Activated T-helper 1 cell treated with anti-CD3 and anti-CD28 coated beads, Interleukin-12 subunit alpha, Interleukin-12 subunit beta, Interleukin-2, Interleukin-4 antibody, amounts not matched to agents 30 ng/mL and 10 ng/mL and 1 ng/mL, durations not matched to agents 14 hours and 24 hours and 36 hours (primary cell): ENCODE results near the gene LOXHD1. TPM values are rescaled to one million over a fixed set of nuclear protein-coding genes. Genes with fewer than 3 reads are reported as not detected.

ENCODE experiments used
- DNase-seq: peaks from one replicate; pipeline ENCODE4 v3.0.0; 2021; ENCODE audit warnings: low spot score
- H3K27ac Mint-ChIP-seq: one replicate; pipeline ENCODE4 v1.8.0; 2021; ENCODE audit warnings: mild to moderate bottlenecking, mixed read lengths
- H3K27me3 Mint-ChIP-seq: one replicate; pipeline ENCODE4 v1.8.0; 2022; ENCODE audit warnings: mild to moderate bottlenecking, moderate library complexity, mixed read lengths; ENCODE audit not compliant: insufficient read depth
- H3K36me3 Mint-ChIP-seq: one replicate; pipeline ENCODE4 v1.8.0; 2021; ENCODE audit warnings: low read depth, mixed read lengths
- H3K4me1 Mint-ChIP-seq: one replicate; pipeline ENCODE4 v1.8.0; 2021; ENCODE audit warnings: low read depth, mixed read lengths
- H3K4me3 Mint-ChIP-seq: one replicate; pipeline ENCODE4 v1.8.0; 2021; ENCODE audit warnings: mild to moderate bottlenecking, moderate library complexity, mixed read lengths
- H3K9me3 Mint-ChIP-seq: one replicate; pipeline ENCODE4 v1.8.0; 2021; ENCODE audit warnings: mixed read lengths
- intact Hi-C: fragments of 100-400 bp; cut with micrococcal nuclease; formaldehyde crosslinking; loops from one replicate; pipeline ENCODE4 v1.15.1; 2024
- total RNA-seq: library from RNA; stranded (reverse); gene quantifications from 2 replicates; pipeline ENCODE4 v1.2.3, GENCODE V29; 2022

The LOXHD1 gene
- total RNA-seq, 1 donor from 2014 or later, result not detected

DNA sequence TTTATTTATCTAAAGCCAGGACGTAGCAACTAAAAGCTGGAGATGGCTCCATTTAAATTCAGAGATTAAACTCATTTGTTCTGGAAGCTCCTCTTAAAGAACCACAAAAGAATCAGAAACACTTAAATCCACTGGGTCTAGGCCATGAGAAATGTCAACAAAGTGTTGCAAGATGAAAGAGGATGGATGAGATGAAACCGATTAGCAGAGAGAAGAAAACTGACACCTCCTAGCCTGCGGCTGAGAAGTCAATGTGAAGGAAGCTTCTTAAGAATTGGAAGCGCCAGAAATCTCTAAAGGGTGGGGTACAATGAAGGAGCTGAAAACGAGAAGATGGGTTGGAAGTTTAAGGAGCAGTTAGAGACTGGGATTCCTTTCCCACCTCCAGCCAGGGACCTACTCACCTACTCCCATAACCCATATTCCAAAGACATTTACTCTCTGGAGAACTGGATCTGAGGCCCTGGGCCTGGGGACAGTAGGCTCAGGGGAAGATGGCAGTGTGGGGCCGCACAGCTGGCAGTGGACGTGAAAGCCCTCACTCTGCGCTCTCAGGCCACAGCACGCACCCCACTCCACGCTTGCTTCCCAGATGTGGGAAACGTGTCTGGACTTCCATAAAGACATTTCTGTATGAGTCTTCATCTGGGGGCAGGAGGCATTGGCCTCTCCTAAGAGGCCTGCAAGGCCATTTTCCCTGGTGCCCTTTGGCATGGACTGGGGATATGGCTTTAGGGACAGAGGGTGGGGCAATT, 188.4 kb downstream of the LOXHD1 start:
- Mint-ChIP-seq H3K9me3 (no peaks in the 10 kb centered on the region), H3K27ac (no peak overlapping the region), H3K27me3 (peaks cover 12% of the 10 kb centered on the region), H3K4me1 (no peaks in the 10 kb centered on the region), H3K4me3 (no peak overlapping the region), H3K36me3 (no peaks in the 10 kb centered on the region)
- no peak for DNase-seq
- intact Hi-C loops, result no loop called here

DNA sequence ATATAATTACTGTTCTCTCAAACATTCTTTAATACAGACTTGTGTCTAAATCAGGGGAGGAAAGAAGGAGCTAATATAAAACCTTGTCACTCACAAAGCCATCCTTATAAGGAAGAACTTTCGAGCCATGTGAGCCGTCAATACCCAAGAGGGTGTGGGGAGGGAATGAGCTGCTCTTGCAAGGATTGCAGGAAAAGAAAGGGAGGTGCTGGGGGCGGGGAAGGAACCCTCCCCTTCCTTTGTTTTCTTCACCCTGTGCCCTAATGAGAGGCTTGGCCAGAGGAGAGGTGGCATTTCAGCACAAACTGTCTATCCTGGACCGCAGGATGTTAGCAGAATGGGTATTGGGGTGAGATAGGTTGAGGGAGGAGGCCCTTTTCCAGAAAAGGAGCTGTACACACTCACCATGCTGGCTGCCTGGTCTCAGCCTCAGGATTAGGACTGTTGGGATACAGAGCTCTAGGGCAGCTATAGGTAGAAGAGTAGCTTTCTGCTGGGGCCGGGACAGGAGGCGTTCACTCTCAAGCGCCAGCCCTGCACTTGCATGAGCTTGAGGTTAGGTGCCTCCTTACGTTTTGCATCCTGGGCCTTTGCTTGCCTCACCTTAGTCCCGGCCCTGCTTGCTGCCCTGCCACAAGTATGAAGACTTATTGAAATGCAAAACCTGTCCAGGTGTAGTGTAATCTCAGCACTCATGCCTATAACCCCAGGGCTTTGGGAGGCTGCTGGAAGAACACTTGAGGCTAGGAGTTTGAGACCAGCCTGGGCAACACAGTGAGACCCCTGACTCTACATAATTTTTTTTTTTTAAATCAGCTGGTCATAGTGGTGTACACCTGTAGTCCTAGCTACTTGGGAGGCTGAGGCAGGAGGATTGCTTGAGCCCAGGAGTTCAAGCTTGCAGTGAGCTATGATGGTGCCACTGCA, 190.5 kb downstream of the LOXHD1 start:
- H3K27ac Mint-ChIP-seq, result no peak overlapping the region
- no peaks in the 10 kb centered on the region for H3K9me3 Mint-ChIP-seq
- peaks cover 10% of the 10 kb centered on the region for H3K27me3 Mint-ChIP-seq
- H3K36me3 Mint-ChIP-seq, result no peaks in the 10 kb centered on the region
- intact Hi-C loops, result no loop called here
- no peak overlapping the region for H3K4me3 Mint-ChIP-seq
- H3K4me1 Mint-ChIP-seq, result no peaks in the 10 kb centered on the region
- DNase-seq, result no peak

DNA sequence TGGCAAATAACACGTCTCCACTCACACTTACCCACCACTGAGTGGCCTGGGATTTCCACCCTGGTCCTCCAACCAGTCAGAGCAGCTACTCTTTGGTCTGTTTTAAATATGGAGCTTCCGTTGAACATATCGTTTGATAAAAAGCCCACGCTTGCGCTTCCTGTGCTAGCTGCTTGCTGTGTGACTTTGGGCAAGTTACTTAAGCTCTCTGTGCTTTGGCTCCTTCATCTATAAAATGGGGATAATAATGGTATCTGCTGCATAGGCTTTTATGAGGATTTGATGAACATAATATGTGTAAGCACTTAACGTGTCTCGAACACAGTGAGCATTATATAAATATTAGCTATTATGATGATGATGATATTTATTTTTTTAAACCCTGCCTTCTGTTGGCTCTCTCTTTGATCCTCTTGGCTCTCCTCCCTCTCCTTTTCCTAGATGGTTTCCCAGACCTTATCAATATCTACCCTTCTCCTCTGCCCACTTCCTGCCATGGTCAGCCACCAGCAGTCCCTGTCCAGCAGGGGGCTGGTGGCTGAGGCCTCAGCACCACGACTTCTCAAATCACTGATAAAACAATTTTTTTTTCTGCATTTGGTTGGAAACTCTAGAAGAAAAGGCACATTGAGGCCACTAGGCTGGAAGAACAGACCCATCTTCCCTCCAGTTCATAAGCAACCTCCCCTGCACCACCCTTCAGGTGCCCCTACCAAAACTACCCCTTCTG, 191.9 kb downstream of the LOXHD1 start:
- Mint-ChIP-seq H3K36me3 (no peaks in the 10 kb centered on the region), H3K4me3 (no peak overlapping the region), H3K27me3 (peaks cover 6% of the 10 kb centered on the region), H3K4me1 (no peaks in the 10 kb centered on the region), H3K27ac (no peak overlapping the region), H3K9me3 (no peaks in the 10 kb centered on the region)
- no peak for DNase-seq
- intact Hi-C loops, result no loop called here

DNA sequence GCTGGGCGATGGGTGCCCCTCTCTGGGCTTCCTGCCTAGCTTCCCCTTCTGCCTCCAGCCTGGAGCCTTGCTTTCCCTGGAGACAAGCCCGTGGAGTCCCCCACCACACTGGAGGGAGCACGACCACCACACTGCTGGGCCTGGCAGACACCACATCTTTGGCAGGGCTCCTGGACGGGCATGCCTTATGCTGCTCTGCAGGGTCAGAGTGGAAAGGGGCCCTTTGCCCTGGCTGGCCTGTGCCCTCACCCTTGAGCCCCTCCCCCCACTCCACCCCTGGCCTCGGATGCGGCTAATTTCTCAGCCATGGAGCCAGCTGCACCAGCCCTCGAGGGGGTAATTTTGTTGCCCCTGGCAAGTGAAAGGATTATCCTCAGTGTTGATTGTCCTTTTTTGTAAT, 194.5 kb downstream of the LOXHD1 start:
- H3K27me3 Mint-ChIP-seq, result peaks cover 6% of the 10 kb centered on the region
- intact Hi-C loops, result no loop called here
- no peak overlapping the region for H3K27ac Mint-ChIP-seq
- H3K4me3 Mint-ChIP-seq, result no peak overlapping the region
- H3K9me3 Mint-ChIP-seq, result no peaks in the 10 kb centered on the region
- no peak for DNase-seq
- no peaks in the 10 kb centered on the region for H3K36me3 Mint-ChIP-seq
- H3K4me1 Mint-ChIP-seq, result no peaks in the 10 kb centered on the region

DNA sequence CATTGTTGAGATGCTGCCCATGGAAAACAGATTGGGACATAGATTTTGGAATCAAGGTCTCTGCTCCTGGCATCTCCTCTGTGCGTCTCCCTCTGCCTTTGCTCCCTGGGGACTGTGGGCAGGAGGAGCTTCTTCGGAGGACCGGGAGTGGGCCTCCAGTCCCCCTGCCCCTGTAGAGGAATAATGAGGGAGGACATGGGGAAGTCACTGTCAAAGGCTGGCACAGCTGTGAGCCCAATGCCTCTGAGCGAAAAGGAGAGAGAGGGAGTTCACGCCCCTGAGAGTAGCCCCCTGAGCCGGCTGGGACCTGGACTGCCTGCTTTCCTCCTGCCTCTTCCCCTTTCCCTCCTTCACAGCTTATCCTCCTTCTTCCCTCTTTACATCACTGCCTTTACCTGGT, 195.0 kb downstream of the LOXHD1 start:
- Mint-ChIP-seq H3K4me1 (no peaks in the 10 kb centered on the region), H3K27ac (no peak overlapping the region), H3K27me3 (peaks cover 6% of the 10 kb centered on the region), H3K36me3 (no peaks in the 10 kb centered on the region), H3K9me3 (no peaks in the 10 kb centered on the region), H3K4me3 (no peak overlapping the region)
- intact Hi-C loops, result no loop called here
- DNase-seq, result no peak

DNA sequence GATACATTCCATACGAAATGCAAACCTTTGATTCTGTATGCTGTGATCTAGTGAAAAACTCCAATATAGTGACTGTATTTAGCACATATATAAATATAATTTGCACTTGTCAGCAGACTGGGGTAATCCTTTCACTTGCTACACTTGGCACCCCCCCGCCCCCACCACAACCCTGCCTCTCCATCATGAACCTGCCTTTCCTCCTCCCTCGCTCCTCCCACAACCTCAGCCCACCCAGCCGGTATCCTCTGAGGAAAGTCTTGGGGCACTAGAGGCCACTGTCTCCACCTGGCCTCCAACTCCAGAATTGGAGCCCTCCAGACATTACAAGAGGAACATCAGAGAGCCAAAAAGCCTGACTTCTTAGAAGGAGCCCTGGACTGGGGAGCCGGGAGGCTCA, 196.3 kb downstream of the LOXHD1 start:
- H3K9me3 Mint-ChIP-seq, result no peaks in the 10 kb centered on the region
- H3K27ac Mint-ChIP-seq, result no peak overlapping the region
- H3K4me3 Mint-ChIP-seq, result no peak overlapping the region
- intact Hi-C loops, result no loop called here
- H3K27me3 Mint-ChIP-seq, result peaks cover 6% of the 10 kb centered on the region
- H3K4me1 Mint-ChIP-seq, result no peaks in the 10 kb centered on the region
- DNase-seq, result no peak
- no peaks in the 10 kb centered on the region for H3K36me3 Mint-ChIP-seq

DNA sequence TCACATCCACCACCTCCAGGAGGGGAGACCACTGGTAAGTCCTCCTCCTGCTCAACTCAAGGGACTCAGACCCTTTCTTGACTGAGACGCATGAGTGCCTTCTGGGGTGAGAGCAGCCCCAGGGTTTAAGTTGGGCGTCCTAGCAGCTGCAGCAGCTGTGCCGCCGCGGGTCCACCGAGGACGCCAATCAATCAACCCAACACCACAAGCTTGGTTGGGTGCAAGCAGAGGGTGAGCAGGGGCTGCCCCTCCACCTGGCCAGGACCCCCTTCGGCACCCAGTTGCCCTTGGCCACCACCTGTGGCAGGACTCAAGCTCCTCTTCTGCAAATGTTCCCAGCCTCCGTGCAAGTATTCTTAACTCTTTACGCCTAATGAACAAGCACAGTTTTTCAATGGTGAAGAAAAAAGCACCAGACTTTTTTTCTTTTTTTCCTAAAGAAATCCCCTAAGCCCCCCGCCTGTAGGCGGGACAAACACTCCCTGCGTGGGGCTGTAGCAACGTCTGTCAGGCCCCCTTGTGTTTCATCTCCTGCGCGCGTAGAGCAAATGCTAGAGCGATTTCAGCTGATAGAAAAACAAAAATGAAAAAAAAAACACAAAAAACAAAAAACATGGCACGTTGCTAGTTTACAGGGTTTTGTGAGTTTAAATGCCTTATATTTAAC, 197.1 kb downstream of the LOXHD1 start:
- H3K36me3 Mint-ChIP-seq, result no peaks in the 10 kb centered on the region

DNA sequence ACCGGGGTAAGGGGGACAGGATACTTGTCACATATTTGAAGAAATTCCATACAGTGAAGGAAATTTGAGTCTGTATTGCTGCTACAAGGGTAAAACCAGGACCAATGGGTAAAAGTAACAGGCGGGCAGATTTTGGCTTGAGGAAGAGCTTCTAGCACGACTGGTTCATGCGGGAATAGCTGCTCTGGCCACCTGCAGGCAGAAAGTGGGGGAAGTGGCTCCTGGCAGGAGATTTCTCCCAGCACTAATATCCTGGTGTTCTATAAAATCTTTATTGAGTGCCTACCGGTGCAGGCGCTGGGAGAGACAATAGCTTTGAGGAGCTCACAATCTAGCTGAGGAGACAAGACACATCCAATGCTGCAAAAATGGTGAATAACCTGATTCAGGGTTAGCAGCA, 198.5 kb downstream of the LOXHD1 start:
- Mint-ChIP-seq H3K27ac (no peak overlapping the region), H3K36me3 (no peaks in the 10 kb centered on the region), H3K4me3 (no peak overlapping the region), H3K27me3 (peaks cover 5% of the 10 kb centered on the region), H3K4me1 (no peaks in the 10 kb centered on the region), H3K9me3 (no peaks in the 10 kb centered on the region)
- DNase-seq, result no peak
- intact Hi-C loops, result no loop called here

More for the DNA sequence above, 197.1 kb downstream of the LOXHD1 start:
- H3K4me1 Mint-ChIP-seq, result no peaks in the 10 kb centered on the region
- H3K27ac Mint-ChIP-seq, result no peak overlapping the region
- no peak overlapping the region for H3K4me3 Mint-ChIP-seq
- peaks cover 8% of the 10 kb centered on the region for H3K27me3 Mint-ChIP-seq
- no peaks in the 10 kb centered on the region for H3K9me3 Mint-ChIP-seq
- intact Hi-C loops, result no loop called here
- no peak for DNase-seq

DNA sequence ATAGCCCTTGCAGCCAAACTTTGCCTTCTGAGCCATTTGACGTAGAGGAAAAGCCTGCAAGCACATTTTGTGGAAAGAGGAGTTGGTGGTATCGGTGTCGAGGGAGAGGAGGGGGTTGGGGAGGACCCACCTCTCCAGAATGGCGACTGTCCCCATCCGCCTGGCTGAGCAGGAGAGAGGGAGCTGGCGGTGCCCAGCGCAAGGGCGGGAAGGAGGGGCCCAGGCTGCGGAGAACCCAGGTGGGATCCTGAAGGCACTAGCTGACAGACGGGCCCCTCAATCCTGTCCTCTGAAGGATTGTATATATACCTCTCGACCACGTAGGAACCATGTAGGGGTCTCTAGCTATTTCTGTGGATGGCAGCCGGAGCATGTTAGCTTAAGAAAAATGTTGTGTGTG, 200.3 kb downstream of the LOXHD1 start:
- Mint-ChIP-seq H3K27me3 (peaks cover 10% of the 10 kb centered on the region), H3K4me3 (no peak overlapping the region), H3K27ac (no peak overlapping the region), H3K36me3 (no peaks in the 10 kb centered on the region), H3K9me3 (no peaks in the 10 kb centered on the region), H3K4me1 (no peaks in the 10 kb centered on the region)
- DNase-seq, result no peak
- intact Hi-C loops, result no loop called here

DNA sequence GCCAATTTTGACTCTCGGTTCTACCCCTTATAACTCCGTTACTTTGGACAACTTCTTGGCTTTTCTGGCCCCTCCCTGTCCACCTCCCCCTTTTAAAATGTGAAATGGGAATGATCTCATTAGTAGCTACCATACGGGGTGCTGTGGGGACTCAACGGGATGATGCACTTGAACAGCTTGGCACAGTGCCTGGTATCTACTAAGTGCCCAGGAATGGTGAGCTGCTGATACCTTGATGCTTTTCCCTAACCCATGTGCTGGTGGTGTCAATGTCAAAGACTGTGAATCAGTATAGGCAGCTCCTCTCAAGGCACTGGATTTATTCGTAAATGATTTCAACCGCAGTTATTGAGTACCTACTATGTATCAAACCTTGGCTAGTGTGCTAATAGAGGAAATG, 204.2 kb downstream of the LOXHD1 start:
- H3K27ac Mint-ChIP-seq, result no peak overlapping the region
- intact Hi-C loops, result no loop called here
- no peak overlapping the region for H3K4me3 Mint-ChIP-seq
- H3K9me3 Mint-ChIP-seq, result no peaks in the 10 kb centered on the region
- no peaks in the 10 kb centered on the region for H3K36me3 Mint-ChIP-seq
- H3K27me3 Mint-ChIP-seq, result peaks cover 10% of the 10 kb centered on the region
- no peak for DNase-seq
- no peaks in the 10 kb centered on the region for H3K4me1 Mint-ChIP-seq

DNA sequence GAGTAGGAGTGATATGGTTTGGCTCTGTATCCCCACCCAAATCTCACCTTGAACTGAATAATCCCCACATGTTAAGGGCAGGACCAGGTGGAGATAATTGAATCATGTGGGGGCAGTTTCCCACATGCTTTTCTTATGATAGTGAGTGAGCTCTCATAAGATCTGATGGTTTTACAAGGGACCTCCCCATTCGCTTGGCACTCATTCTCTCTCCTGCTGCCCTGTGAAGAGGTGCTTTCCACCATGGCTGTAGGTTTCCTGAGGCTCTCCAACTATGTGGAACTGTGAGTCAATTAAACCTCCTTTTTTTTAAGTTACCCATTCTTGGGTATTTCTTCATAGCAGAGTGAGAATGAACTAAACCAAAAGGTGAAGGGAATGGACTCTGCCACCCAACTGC, 207.5 kb downstream of the LOXHD1 start:
- no peaks in the 10 kb centered on the region for H3K4me1 Mint-ChIP-seq

DNA sequence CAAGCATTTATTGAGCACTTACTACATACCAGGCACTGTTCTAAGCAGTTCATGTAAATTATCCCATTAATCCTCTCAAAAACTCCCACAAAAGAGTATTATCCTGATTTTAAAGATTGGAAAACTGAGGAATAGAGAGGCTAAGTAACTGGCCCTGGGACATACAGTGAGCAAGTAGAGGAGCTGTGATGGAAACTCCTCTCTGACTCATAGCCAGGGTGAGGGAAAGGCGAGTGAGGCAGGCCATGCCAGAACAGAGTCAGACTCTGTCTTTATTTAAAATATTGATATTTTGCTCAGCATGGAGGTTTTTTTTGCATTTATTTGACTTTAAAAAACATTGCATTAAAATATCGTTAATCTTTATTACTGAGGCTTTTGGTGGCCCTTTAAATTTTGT, 208.0 kb downstream of the LOXHD1 start:
- Mint-ChIP-seq H3K9me3 (no peaks in the 10 kb centered on the region), H3K4me1 (no peaks in the 10 kb centered on the region), H3K27ac (no peak overlapping the region), H3K36me3 (no peaks in the 10 kb centered on the region), H3K4me3 (no peak overlapping the region), H3K27me3 (peaks cover 19% of the 10 kb centered on the region)
- DNase-seq, result no peak
- intact Hi-C loops, result no loop called here

More for the DNA sequence above, 207.5 kb downstream of the LOXHD1 start:
- H3K27ac Mint-ChIP-seq, result no peak overlapping the region
- H3K27me3 Mint-ChIP-seq, result peaks cover 15% of the 10 kb centered on the region
- no peak for DNase-seq
- H3K36me3 Mint-ChIP-seq, result no peaks in the 10 kb centered on the region
- intact Hi-C loops, result no loop called here
- H3K4me3 Mint-ChIP-seq, result no peak overlapping the region
- H3K9me3 Mint-ChIP-seq, result no peaks in the 10 kb centered on the region
